Measurements from ENCODE around the gene RMRP.
A peak's percentile ranks its signal among the peaks of the same experiment; 100 is the strongest.

Gene RMRP

DNA sequence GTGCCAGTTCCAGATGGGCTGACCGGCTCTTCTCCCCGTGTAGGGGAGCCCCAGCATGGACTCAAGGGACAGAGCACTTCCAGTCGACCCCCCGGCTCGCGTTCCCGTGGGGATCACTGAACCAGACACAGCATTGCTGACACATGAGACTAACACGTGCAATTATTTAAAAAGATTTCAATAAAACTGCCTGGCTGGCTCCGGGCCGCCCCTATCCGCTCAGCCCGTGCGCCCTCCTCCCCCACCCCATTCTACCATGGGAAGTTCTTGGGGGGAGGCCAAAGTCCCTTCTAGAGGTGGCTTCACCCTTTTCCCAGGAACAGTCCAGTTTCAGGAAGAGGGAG lies 48.0 kb downstream of the RMRP start:
- no peak for DNase-seq (ENCODE audit: low spot score)

DNA sequence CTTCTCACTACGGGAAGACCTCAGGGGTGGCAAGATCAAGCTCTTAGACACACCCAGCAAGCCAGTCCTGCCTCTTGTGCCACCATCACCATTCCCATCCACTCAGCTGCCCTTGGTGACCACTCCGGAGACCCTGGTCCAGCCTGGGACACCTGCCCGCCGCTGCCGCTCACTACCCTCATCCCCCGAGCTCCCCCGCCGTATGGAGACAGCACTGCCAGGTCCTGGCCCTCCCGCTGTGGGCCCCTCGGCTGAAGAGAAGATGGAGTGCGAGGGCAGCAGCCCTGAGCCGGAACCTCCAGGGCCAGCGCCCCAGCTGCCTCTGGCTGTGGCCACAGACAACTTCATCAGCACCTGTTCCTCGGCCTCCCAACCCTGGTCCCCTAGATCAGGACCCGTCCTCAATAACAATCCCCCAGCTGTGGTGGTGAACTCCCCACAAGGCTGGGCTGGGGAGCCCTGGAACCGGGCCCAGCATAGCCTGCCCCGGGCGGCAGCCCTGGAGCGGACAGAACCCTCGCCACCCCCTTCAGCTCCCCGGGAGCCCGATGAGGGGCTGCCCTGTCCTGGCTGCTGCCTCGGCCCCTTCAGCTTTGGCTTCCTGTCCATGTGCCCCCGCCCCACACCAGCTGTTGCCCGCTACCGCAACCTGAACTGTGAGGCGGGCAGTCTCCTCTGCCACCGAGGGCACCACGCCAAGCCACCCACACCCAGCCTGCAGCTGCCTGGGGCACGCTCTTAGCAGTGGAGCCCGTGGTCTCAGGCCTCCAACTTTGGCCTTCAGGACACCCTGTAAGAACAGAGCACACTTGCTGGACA lies 48.6 kb downstream of the RMRP start:
- DNase-seq (ENCODE audit: low spot score), result peak; percentile 78

DNA sequence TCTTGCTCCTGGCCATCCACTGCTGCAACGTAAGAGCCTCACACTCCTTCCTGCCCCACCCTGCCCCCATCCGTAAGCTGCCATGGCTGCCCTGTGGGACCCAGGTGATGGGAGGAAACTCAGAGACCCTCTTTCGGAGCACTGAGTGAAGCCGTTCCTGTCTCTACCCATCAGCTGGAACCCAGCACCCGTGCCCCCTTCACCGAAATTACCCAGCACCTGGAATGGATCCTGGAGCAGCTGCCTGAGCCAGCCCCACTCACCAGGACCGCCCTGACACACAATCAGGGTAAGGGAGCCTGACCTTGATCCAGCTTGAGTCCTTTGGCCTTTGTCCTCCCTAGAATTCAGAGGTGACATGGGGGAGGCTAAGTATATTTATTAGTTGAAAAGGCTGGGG lies 49.6 kb downstream of the RMRP start:
- DNase-seq (ENCODE audit: low spot score), result no peak
